Ovary (tissue), 9 donors: ENCODE results near the gene INHBC. TPM values are rescaled to one million over a fixed set of nuclear protein-coding genes. Genes with fewer than 3 reads are reported as not detected.

Experiments
- DNase-seq, 5 donors: peaks; one replicate each; pipeline ENCODE4 v3.0.0-alpha.2; 2019 to 2020
- H3K27ac ChIP-seq, 2 donors: fragments of 200-600 bp; one replicate each; pipeline versions ENCODE4 v1.5.1 to v1.8.0; 2019 to 2022
- H3K27me3 ChIP-seq: fragments of 200-600 bp; one replicate; pipeline ENCODE4 v1.8.0; 2022
- H3K36me3 ChIP-seq: fragments of 200-600 bp; sonication (generic); one replicate; pipeline ENCODE4 v1.5.1; 2019
- H3K4me1 ChIP-seq: one replicate; pipeline ENCODE4 v1.8.1; 2013; ENCODE audit warnings: mild to moderate bottlenecking, moderate library complexity; ENCODE audit not compliant: insufficient read depth
- H3K4me3 ChIP-seq: fragments of 200-600 bp; sonication (generic); one replicate; pipeline ENCODE4 v1.5.1; 2017
- H3K9me3 ChIP-seq, 2 donors: fragments of 200-600 bp in 1 of 2; sonication (generic) in 1 of 2; one replicate each; pipeline versions ENCODE4 v1.5.1 to v1.8.1; 2013 to 2019; ENCODE audit warnings: mild to moderate bottlenecking in 1 of 2, moderate library complexity in 1 of 2
- CTCF ChIP-seq, 3 donors: fragments of 450-650 bp in 2 of 3; fragments of 200-600 bp in 1 of 3; IDR thresholded peaks; one replicate each; pipeline versions ENCODE4 v1.5.1 to v1.8.0; 2016 to 2022; ENCODE audit warnings: antibody characterized with exemption in 3 of 3, mild to moderate bottlenecking in 1 of 3
- EP300 ChIP-seq: sonication (generic); formaldehyde crosslinking; IDR thresholded peaks from one replicate; pipeline ENCODE4 v1.6.1; 2017; ENCODE audit warnings: antibody characterized with exemption
- POLR2A ChIP-seq: fragments of 450-650 bp; IDR thresholded peaks from one replicate; pipeline ENCODE4 v1.6.1; 2017; ENCODE audit warnings: antibody characterized with exemption, mild to moderate bottlenecking, moderate library complexity
- WGBS, 3 donors: extraction: QIAGEN DNeasy Blood & Tissue Kit in 1 of 3; methylation state at CpG; one replicate each; pipeline versions ENCODE4 v1.1.5 to v1.1.7; 2013 to 2017; 5-methylcytosine and 5-hydroxymethylcytosine counted together
- intact Hi-C, 4 donors: fragments of 100-400 bp; cut with DNase I; formaldehyde crosslinking; loops; one replicate each; pipeline versions ENCODE4 v1.11.0 to v1.15.1; 2022 to 2023
- polyA plus RNA-seq, 2 donors: library from polyadenylated mRNA; stranded (reverse); fragments of 200-250 nt in 1 of 2; fragments of 350-450 nt in 1 of 2; fragmentation: Illumina TruSeq in 1 of 2; extraction: RNeasy Lipid Tissue Mini Kit (QIAGEN cat#74804) in 1 of 2; gene quantifications; one replicate each; pipeline ENCODE4 v1.2.3, GENCODE V29; 2013 to 2014
- total RNA-seq, 7 donors: library from RNA; depleted of rRNA in 2 of 7; stranded (reverse); fragments of >200 nt in 2 of 7; fragmentation: NEBNext Ultra II Directional in 3 of 7; extraction: Animal tissue kit (Norgen Biotek cat#: 25700) in 3 of 7; gene quantifications; one replicate each; pipeline versions ENCODE4 v1.1.0 to v1.2.4, GENCODE V29; 2016 to 2023
- donor health status: DM: no; HTN: no; CAD: no; lungs with moderate emphysema.
- donor health status: DM: no; HTN: no; CAD: no.
- donor health status: Bipolar disorder and iron deficiency.
- donor health status: DM: yes; HTN: yes; CAD: no.
- donor health status: DM: no; HTN: no; CAD: no.
- donor health status: DM: yes; HTN: yes; CAD: no.

INHBC gene
- total and polyA plus RNA-seq, 9 donors: 0.07 to 0.27 (median 0.12) TPM; not detected in 5

GRCh38 chr12:57465747-57466505 lies 31.3 kb downstream of the INHBC start:
- Histone ChIP-seq H3K27me3 (no peaks in the 10 kb centered on the region), H3K9me3 (no peaks in the 10 kb centered on the region), H3K4me3 (no peak overlapping the region), H3K4me1 (peaks cover 3% of the 10 kb centered on the region), H3K27ac (no peak overlapping the region), H3K36me3 (no peaks in the 10 kb centered on the region)
- intact Hi-C loops: no loop called here
- no peak for DNase-seq
- WGBS, 3 donors: 77 to 81% (median 79%) methylated on average over 14 of the region's 14 CpGs
- TF ChIP-seq CTCF (IDR thresholded peaks at IDR 0.05) (no peak), EP300 (no peak), POLR2A (no peak)

DNA sequence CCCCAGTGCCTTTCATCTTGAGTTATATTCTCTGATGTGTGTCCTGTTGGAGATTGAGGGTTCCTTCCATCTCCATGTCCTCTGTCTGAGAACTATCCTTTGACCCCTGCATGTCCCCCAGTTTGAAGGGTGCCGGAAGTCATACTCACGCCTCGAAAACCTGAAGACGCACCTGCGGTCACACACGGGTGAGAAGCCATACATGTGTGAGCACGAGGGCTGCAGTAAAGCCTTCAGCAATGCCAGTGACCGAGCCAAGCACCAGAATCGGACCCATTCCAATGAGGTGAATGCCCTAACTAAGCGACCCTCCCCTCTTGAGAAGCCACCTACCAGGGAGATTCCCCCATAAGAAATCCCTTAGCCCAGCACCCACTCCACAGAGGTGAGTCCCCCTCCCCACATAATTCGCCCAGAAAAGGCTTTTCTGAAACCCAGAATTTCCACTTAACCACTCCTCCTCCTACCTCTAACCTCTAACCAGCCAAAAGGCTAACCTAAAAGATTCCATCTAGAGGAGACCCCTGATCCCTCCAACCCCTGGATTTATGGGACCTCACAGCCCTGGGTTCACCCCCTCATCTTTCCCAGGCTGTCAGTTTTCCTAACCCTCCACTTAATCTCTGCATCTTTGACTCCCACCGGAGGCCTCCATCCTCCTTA lies 32.8 kb downstream of the INHBC start:
- no peaks in the 10 kb centered on the region for H3K4me1 ChIP-seq
- no peak for DNase-seq
- intact Hi-C loops: no loop called here
- no peaks in the 10 kb centered on the region for H3K36me3 ChIP-seq
- 87 to 94% (median 91%) methylated on average over 12 of the region's 12 CpGs for WGBS, 3 donors
- no peaks in the 10 kb centered on the region for H3K27me3 ChIP-seq
- TF ChIP-seq POLR2A: no peak
- no peaks in the 10 kb centered on the region for H3K9me3 ChIP-seq
- no peak overlapping the region for H3K27ac ChIP-seq
- H3K4me3 ChIP-seq: no peak overlapping the region

- no peak for DNase-seq
- WGBS, 3 donors: 83 to 92% (median 83%) methylated on average over 11 of the region's 11 CpGs
- H3K27me3 ChIP-seq: no peaks in the 10 kb centered on the region
Observed at GRCh38 chr12:57467915-57468314, 33.3 kb downstream of the INHBC start.

DNA sequence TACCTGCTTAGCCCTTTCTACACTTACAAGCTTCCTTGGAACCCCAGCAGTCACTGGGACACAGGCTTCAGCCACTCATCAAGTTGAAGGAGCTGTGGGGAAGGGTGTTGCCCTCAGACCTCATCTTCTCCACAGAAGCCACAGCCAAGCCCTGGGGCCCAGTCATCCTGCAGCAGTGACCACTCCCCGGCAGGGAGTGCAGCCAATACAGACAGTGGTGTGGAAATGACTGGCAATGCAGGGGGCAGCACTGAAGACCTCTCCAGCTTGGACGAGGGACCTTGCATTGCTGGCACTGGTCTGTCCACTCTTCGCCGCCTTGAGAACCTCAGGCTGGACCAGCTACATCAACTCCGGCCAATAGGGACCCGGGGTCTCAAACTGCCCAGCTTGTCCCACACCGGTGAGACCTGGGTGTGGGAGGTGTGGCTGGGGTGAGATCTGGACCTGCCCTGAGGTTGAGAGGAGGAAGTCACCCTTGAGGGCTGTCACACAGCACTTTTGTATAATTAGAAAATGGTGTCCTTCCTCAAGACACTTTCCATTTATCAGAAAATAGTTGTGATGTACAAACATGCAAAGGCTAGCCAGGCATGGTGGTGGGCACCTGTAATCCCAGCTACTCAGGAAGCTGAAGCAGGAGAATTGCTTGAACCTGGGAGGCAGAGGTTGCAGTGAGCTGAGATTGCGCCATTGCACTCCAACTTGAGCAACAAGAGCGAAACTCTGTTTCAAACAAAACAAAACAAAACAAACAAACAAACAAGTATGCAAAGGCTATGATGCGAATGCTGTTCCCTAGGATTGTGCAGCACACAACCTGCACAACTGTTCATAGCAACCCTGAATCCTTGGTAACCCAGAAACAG lies 34.9 kb downstream of the INHBC start:
- H3K27ac ChIP-seq: no peak overlapping the region
- no peak overlapping the region for H3K4me3 ChIP-seq
- H3K27me3 ChIP-seq: no peaks in the 10 kb centered on the region
- no peak for TF ChIP-seq POLR2A
- no peak for TF ChIP-seq CTCF (IDR thresholded peaks at IDR 0.05)
- TF ChIP-seq EP300: no peak
- WGBS, 3 donors: 86 to 87% (median 86%) methylated on average over 10 of the region's 10 CpGs
- H3K4me1 ChIP-seq: no peaks in the 10 kb centered on the region
- H3K36me3 ChIP-seq: no peaks in the 10 kb centered on the region
- DNase-seq: no peak
- intact Hi-C loops: no loop called here
- H3K9me3 ChIP-seq: no peaks in the 10 kb centered on the region

More at GRCh38 chr12:57467915-57468314, 33.3 kb downstream of the INHBC start:
- intact Hi-C loops: no loop called here
- no peak overlapping the region for H3K4me3 ChIP-seq
- no peak for TF ChIP-seq CTCF (IDR thresholded peaks at IDR 0.05)
- H3K27ac ChIP-seq: no peak overlapping the region
- H3K36me3 ChIP-seq: no peaks in the 10 kb centered on the region
- no peaks in the 10 kb centered on the region for H3K4me1 ChIP-seq
- H3K9me3 ChIP-seq: no peaks in the 10 kb centered on the region
